Measurements from ENCODE around the gene RPL36.
A peak's percentile ranks its signal among the peaks of the same experiment; 100 is the strongest.

The RPL36 gene

GRCh38 chr19:5665781-5666513 is 24.1 kb upstream of the RPL36 start:
- peaks cover 41% of the 10 kb centered on the region for H3K36me3 Mint-ChIP-seq (ENCODE audit: low read depth)
- H3K4me1 Mint-ChIP-seq (ENCODE audit: low read depth), result no peaks in the 10 kb centered on the region
- no peak for DNase-seq (ENCODE audit: low spot score)
- no peak overlapping the region for H3K27ac Mint-ChIP-seq
- H3K4me3 Mint-ChIP-seq, result no peak overlapping the region
- H3K27me3 Mint-ChIP-seq (ENCODE audit: low read depth), result no peaks in the 10 kb centered on the region
- no peaks in the 10 kb centered on the region for H3K9me3 Mint-ChIP-seq

GRCh38 chr19:5666921-5667610 is 23.0 kb upstream of the RPL36 start:
- H3K27me3 Mint-ChIP-seq (ENCODE audit: low read depth), result no peaks in the 10 kb centered on the region
- H3K9me3 Mint-ChIP-seq, result no peaks in the 10 kb centered on the region
- H3K4me3 Mint-ChIP-seq, result no peak overlapping the region
- no peak overlapping the region for H3K27ac Mint-ChIP-seq
- peaks cover 39% of the 10 kb centered on the region for H3K36me3 Mint-ChIP-seq (ENCODE audit: low read depth)
- no peaks in the 10 kb centered on the region for H3K4me1 Mint-ChIP-seq (ENCODE audit: low read depth)
- no peak for DNase-seq (ENCODE audit: low spot score)

DNA sequence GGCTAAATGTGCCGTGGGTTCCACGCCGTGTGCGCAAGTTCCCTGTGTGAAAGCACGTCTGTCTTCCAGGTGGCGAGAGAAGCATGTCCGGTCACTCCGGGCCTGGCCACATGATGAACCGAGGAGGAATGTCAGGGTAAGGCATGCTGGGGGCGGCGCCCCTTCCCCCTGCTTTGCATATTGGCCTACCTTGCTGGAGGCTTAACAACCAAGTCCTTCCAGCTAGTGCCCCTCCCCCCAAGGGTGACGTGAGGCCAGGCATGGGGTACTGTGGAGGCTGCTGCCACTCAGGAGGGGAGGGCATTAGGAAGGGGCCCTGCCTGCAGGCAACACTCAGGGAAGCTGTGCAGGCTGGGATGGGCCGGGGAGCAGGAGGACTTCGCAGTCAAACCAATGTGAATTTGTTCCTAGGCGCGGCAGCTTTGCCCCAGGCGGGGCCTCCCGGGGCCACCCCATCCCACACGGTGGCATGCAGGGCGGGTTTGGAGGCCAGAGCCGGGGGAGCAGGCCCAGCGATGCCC is 22.3 kb upstream of the RPL36 start:
- Mint-ChIP-seq H3K36me3 (ENCODE audit: low read depth) (peaks cover 39% of the 10 kb centered on the region), H3K4me1 (ENCODE audit: low read depth) (no peaks in the 10 kb centered on the region), H3K4me3 (no peak overlapping the region), H3K27ac (no peak overlapping the region), H3K27me3 (ENCODE audit: low read depth) (no peaks in the 10 kb centered on the region), H3K9me3 (no peaks in the 10 kb centered on the region)
- DNase-seq (ENCODE audit: low spot score), result no peak

DNA sequence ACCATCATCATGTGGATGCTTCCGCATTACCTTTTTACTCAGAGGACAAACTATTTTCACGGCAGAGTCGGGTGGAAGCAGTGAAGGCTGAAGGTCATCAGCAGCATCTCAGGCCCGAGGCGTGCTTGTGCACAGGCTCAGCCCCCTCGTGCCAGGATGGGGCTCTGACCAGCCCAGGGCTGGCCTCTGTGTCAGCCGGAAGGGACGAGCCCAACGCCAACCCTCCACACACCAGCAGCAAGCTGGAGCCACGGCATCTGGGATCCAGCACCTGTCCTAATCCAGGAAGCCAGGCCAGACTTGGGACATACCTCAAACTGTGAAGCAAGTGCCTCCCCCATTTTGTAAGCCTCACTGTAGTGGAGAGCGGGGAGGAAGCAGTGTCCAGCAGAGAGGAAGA is 20.9 kb upstream of the RPL36 start:
- no peak overlapping the region for H3K27ac Mint-ChIP-seq
- H3K4me1 Mint-ChIP-seq (ENCODE audit: low read depth), result no peaks in the 10 kb centered on the region
- H3K27me3 Mint-ChIP-seq (ENCODE audit: low read depth), result no peaks in the 10 kb centered on the region
- H3K4me3 Mint-ChIP-seq, result no peak overlapping the region
- H3K36me3 Mint-ChIP-seq (ENCODE audit: low read depth), result peaks cover 37% of the 10 kb centered on the region
- H3K9me3 Mint-ChIP-seq, result no peaks in the 10 kb centered on the region
- DNase-seq (ENCODE audit: low spot score), result no peak

- Mint-ChIP-seq H3K9me3 (no peaks in the 10 kb centered on the region), H3K36me3 (ENCODE audit: low read depth) (peaks cover 19% of the 10 kb centered on the region), H3K4me1 (ENCODE audit: low read depth) (no peaks in the 10 kb centered on the region), H3K27ac (no peak overlapping the region), H3K27me3 (ENCODE audit: low read depth) (no peaks in the 10 kb centered on the region), H3K4me3 (no peak overlapping the region)
- no peak for DNase-seq (ENCODE audit: low spot score)
These were observed 18.5 kb upstream of the RPL36 start for GRCh38 chr19:5671600-5671999.

DNA sequence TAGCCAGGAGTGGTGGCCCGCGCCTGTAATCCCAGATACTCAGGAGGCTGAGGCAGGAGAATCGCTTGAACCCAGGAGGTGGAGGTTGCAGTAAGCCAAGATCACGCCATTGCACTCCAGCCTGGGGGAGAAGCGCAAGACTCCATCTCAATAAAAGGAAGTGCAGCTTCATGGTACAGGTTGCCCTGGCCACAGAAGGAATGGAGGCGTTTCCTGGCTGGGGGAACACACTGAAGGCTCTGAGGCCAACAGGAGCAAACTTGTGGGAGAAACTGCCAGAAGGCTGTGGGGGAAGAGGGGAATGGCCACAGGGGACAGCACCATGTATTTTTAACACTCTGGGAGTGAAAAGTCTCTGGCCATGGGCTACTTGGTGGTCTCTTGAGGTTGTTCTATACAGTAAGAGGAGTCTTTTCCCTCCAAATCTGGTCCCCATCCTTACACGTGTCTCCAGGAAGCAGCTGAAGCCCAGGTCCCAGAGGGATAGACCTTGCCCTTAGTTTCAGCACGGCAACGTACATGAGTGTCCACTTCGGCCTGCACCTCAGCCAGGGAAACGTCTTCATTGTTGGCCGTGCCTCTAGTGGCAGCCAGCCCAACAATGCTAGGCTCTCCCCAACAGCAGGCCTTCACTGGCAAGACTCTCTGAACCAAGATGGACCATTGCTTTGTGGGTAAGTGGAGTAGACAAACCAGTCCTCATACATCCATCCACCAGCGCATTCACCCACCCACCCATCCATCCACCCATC is 17.2 kb upstream of the RPL36 start:
- H3K27me3 Mint-ChIP-seq (ENCODE audit: low read depth), result no peaks in the 10 kb centered on the region
- H3K9me3 Mint-ChIP-seq, result no peaks in the 10 kb centered on the region
- H3K36me3 Mint-ChIP-seq (ENCODE audit: low read depth), result peaks cover 9% of the 10 kb centered on the region
- H3K4me1 Mint-ChIP-seq (ENCODE audit: low read depth), result no peaks in the 10 kb centered on the region
- no peak overlapping the region for H3K27ac Mint-ChIP-seq
- H3K4me3 Mint-ChIP-seq, result no peak overlapping the region
- DNase-seq (ENCODE audit: low spot score), result no peak

DNA sequence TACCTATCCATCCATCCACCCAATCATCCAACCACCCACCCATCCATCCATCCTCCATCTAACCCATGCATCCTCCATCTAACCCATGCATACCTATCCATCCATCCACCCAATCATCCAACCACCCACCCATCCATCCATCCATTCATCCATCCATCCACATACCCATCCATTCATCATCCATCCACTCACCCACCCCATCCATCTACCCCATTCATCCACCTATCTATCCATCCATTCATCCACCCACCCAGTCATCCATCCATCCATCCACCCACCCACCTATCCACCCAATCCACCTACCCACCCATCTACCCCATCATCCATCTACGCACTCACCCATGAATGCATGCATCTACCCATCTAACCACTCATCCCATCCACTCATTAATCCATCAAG is 16.3 kb upstream of the RPL36 start:
- H3K4me3 Mint-ChIP-seq, result no peak overlapping the region
- no peak for DNase-seq (ENCODE audit: low spot score)
- H3K27me3 Mint-ChIP-seq (ENCODE audit: low read depth), result no peaks in the 10 kb centered on the region
- H3K36me3 Mint-ChIP-seq (ENCODE audit: low read depth), result peaks cover 8% of the 10 kb centered on the region
- H3K27ac Mint-ChIP-seq, result no peak overlapping the region
- no peaks in the 10 kb centered on the region for H3K9me3 Mint-ChIP-seq
- H3K4me1 Mint-ChIP-seq (ENCODE audit: low read depth), result no peaks in the 10 kb centered on the region

- H3K4me3 Mint-ChIP-seq, result no peak overlapping the region
- no peaks in the 10 kb centered on the region for H3K9me3 Mint-ChIP-seq
- DNase-seq (ENCODE audit: low spot score), result no peak
- H3K4me1 Mint-ChIP-seq (ENCODE audit: low read depth), result peaks cover 3% of the 10 kb centered on the region
- H3K27ac Mint-ChIP-seq, result no peak overlapping the region
- H3K36me3 Mint-ChIP-seq (ENCODE audit: low read depth), result peaks cover 8% of the 10 kb centered on the region
- no peaks in the 10 kb centered on the region for H3K27me3 Mint-ChIP-seq (ENCODE audit: low read depth)
These were observed 15.4 kb upstream of the RPL36 start for GRCh38 chr19:5674714-5675113.

DNA sequence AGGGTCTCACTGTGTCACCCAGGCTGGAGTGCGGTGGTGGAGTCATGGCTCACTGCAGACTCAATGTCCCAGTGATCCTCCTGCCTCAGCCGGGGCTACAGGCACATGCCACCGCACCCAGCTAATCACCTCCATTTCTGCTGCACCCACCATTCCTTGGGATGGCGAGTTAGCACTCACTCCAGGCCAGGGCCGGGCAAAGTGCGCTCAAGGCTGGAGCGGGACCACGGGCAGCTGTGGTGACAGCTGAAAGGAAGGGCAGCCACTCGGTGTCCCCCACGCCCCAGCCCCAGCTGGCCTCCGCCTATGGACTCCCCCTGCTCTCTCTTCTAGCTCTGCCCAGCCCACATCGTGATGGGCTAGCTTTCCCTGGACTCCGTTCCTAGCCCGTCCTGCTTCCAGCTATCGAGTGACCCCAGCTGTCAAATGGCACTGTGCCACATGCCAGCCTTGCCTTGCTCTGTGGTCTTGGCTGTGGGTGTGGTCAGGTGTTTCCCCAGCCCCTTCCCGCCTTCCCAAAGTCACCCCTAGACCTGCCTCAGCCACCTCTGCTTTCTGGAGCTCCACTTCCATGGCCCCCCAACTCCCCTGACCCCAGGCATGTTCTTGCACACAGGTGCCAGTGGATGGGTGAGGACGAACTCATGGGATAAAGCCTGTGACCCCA is 13.9 kb upstream of the RPL36 start:
- DNase-seq (ENCODE audit: low spot score), result no peak
- H3K4me1 Mint-ChIP-seq (ENCODE audit: low read depth), result peaks cover 6% of the 10 kb centered on the region
- H3K4me3 Mint-ChIP-seq, result no peak overlapping the region
- no peaks in the 10 kb centered on the region for H3K9me3 Mint-ChIP-seq
- H3K27ac Mint-ChIP-seq, result no peak overlapping the region
- H3K27me3 Mint-ChIP-seq (ENCODE audit: low read depth), result peaks cover 2% of the 10 kb centered on the region
- peaks cover 8% of the 10 kb centered on the region for H3K36me3 Mint-ChIP-seq (ENCODE audit: low read depth)

GRCh38 chr19:5676772-5677105 is 13.4 kb upstream of the RPL36 start:
- no peak for DNase-seq (ENCODE audit: low spot score)
- H3K4me1 Mint-ChIP-seq (ENCODE audit: low read depth), result peaks cover 11% of the 10 kb centered on the region
- H3K36me3 Mint-ChIP-seq (ENCODE audit: low read depth), result peaks cover 8% of the 10 kb centered on the region
- no peaks in the 10 kb centered on the region for H3K9me3 Mint-ChIP-seq
- no peak overlapping the region for H3K4me3 Mint-ChIP-seq
- H3K27ac Mint-ChIP-seq, result no peak overlapping the region
- peaks cover 5% of the 10 kb centered on the region for H3K27me3 Mint-ChIP-seq (ENCODE audit: low read depth)

DNA sequence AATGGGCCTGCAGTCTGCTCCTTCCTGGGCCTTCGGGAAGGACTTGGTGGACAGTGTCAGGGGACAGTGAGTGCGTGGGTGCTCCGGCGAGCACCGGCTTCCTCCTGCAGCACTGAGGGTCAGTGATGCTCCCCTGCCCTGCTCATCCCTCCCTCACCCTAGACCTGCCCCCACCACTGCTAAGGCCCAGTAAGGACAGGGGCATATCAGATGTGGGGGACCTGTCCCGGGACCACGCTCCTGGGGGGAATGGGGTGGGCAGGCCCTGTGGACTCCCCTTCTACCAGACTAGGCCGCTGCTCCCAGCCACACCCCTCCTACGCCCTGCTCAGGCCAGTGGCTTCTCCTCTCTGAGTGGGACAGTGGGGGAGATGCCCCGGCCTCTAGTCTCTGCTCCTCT is 13.0 kb upstream of the RPL36 start:
- peaks cover 14% of the 10 kb centered on the region for H3K4me1 Mint-ChIP-seq (ENCODE audit: low read depth)
- H3K9me3 Mint-ChIP-seq, result no peaks in the 10 kb centered on the region
- peaks cover 7% of the 10 kb centered on the region for H3K36me3 Mint-ChIP-seq (ENCODE audit: low read depth)
- peaks cover 5% of the 10 kb centered on the region for H3K27me3 Mint-ChIP-seq (ENCODE audit: low read depth)
- H3K27ac Mint-ChIP-seq, result no peak overlapping the region
- no peak overlapping the region for H3K4me3 Mint-ChIP-seq
- DNase-seq (ENCODE audit: low spot score), result no peak

GRCh38 chr19:5677580-5677979 is 12.5 kb upstream of the RPL36 start:
- peaks cover 16% of the 10 kb centered on the region for H3K4me1 Mint-ChIP-seq (ENCODE audit: low read depth)
- H3K27ac Mint-ChIP-seq, result peak overlapping the region; percentile 20
- peaks cover 5% of the 10 kb centered on the region for H3K27me3 Mint-ChIP-seq (ENCODE audit: low read depth)
- no peaks in the 10 kb centered on the region for H3K9me3 Mint-ChIP-seq
- no peak overlapping the region for H3K4me3 Mint-ChIP-seq
- peaks cover 7% of the 10 kb centered on the region for H3K36me3 Mint-ChIP-seq (ENCODE audit: low read depth)
- no peak for DNase-seq (ENCODE audit: low spot score)

DNA sequence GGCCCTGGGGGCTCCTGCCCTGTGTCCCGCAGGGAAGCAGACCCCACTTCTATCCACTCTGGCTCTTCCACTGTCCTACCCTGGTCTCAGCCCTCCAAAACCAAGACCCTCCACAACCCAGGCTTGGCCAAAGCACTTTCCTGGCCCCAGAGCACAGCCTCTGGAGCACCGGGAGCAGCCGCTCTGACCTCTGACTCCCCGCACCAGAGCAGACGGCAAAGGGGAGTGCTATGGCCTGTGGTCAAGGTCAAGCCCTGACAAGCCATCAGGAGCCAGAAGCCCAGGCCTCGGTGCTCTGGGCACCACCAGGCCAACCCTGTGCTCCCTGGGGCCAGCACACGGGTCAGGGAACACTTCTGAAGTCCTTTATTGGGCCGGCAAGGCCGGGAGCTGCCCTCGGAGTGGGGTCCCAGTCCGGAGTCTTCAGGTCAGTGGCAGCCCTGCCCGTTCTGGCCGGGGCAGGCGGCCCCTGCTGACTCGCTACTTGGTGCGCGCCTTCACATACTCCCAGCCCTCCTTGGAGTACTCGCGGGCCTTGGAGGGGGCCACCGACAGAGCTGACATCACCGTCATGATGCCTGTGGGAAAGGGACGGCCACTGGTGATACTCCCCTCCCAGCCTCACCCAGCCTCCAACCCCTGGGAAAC is 11.9 kb upstream of the RPL36 start:
- no peaks in the 10 kb centered on the region for H3K9me3 Mint-ChIP-seq
- no peak for DNase-seq (ENCODE audit: low spot score)
- peaks cover 5% of the 10 kb centered on the region for H3K27me3 Mint-ChIP-seq (ENCODE audit: low read depth)
- H3K36me3 Mint-ChIP-seq (ENCODE audit: low read depth), result peaks cover 7% of the 10 kb centered on the region
- no peak overlapping the region for H3K27ac Mint-ChIP-seq
- H3K4me1 Mint-ChIP-seq (ENCODE audit: low read depth), result peaks cover 16% of the 10 kb centered on the region
- H3K4me3 Mint-ChIP-seq, result no peak overlapping the region

Measured in T-helper 2 cell treated with Interferon-gamma antibody and Interleukin-4, amounts not matched to agents 5 μg/mL and 100 μg/mL, for 36 hours (primary cell).